ENCODE measurements around the gene BCKDHB.
A peak's percentile ranks its signal among the peaks of the same experiment; 100 is the strongest.

The BCKDHB gene

DNA sequence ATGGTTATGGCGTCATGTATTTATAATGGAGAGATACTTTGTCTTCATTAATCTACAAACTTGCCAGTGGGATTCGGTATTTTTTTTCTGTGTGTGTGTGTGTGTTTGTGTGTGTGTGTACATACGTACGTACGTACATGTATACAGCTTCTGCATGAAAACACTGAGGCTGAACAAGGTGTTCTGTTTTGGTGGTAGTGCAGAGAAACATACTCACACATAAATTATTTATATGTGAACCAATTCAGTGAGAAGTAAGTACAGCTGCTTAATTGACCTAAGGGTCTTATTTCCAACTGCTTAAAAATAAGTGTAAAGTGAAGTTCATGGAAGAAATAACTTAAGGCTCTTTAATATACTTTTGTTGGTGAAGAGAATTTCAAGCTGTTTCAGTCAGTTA, 234.2 kb downstream of the BCKDHB start:
- H2BK12ac ChIP-seq (ENCODE audit: low read length): no peak overlapping the region
- H4K8ac ChIP-seq (ENCODE audit: low read depth, low read length): no peak overlapping the region
- no CpG with 5 or more reads among the region's 5 CpGs for WGBS (ENCODE audit: extremely low coverage, insufficient coverage, insufficient read length)

GRCh38 chr6:80341330-80341729, 234.9 kb downstream of the BCKDHB start:
- H3K4ac ChIP-seq (ENCODE audit: low read depth, low read length): no peak overlapping the region
- H3K4me3 ChIP-seq (ENCODE audit: low read depth, low read length): no peak overlapping the region
- H3K23ac ChIP-seq (ENCODE audit: low read length): no peak overlapping the region
- no peaks in the 10 kb centered on the region for H3K9me3 ChIP-seq (ENCODE audit: insufficient read depth, low read depth, low read length)
- H3K4me2 ChIP-seq (ENCODE audit: low read length): no peak overlapping the region
- H2BK12ac ChIP-seq (ENCODE audit: low read length): no peak overlapping the region
- no peak overlapping the region for H3K27ac ChIP-seq (ENCODE audit: low read depth, low read length)
- no peak overlapping the region for H2BK120ac ChIP-seq (ENCODE audit: insufficient read depth, low read length, poor library complexity)
- no peak overlapping the region for H4K91ac ChIP-seq (ENCODE audit: low read depth, low read length)
- H3K14ac ChIP-seq (ENCODE audit: low read length): no peak overlapping the region
- no peaks in the 10 kb centered on the region for H3K79me2 ChIP-seq (ENCODE audit: control insufficient read depth, insufficient read depth, low read length, poor library complexity)
- no CpG with 5 or more reads among the region's 4 CpGs for WGBS (ENCODE audit: extremely low coverage, insufficient coverage, insufficient read length)
- H4K12ac ChIP-seq (ENCODE audit: low read depth, low read length): no peak overlapping the region
- no peak for DNase-seq
- no peaks in the 10 kb centered on the region for H3K4me1 ChIP-seq (ENCODE audit: control insufficient read depth in 1 of 2, insufficient read depth in 2 of 2, low read length in 2 of 2)
- H3K79me1 ChIP-seq (ENCODE audit: low read length): no peaks in the 10 kb centered on the region
- H3K36me3 ChIP-seq (ENCODE audit: control insufficient read depth in 1 of 2, insufficient read depth in 2 of 2, low read length in 2 of 2): no peaks in the 10 kb centered on the region
- no peak overlapping the region for H4K8ac ChIP-seq (ENCODE audit: low read depth, low read length)
- H3K27me3 ChIP-seq (ENCODE audit: insufficient read depth, low read length): no peaks in the 10 kb centered on the region
- no peak overlapping the region for H3K9ac ChIP-seq (ENCODE audit: low read length)
- no peak overlapping the region for H3K18ac ChIP-seq (ENCODE audit: low read length)
- no peak overlapping the region for H2AFZ ChIP-seq (ENCODE audit: insufficient read depth, low read length, poor library complexity)
- H2AK5ac ChIP-seq (ENCODE audit: low read length): no peak overlapping the region
- H2BK5ac ChIP-seq (ENCODE audit: low read depth, low read length, poor library complexity): no peak overlapping the region

More for the DNA sequence above, 234.2 kb downstream of the BCKDHB start:
- Histone ChIP-seq H2AFZ (ENCODE audit: insufficient read depth, low read length, poor library complexity) (no peak overlapping the region), H3K23ac (ENCODE audit: low read length) (no peak overlapping the region), H2BK5ac (ENCODE audit: low read depth, low read length, poor library complexity) (no peak overlapping the region), H3K36me3 (ENCODE audit: control insufficient read depth in 1 of 2, insufficient read depth in 2 of 2, low read length in 2 of 2) (no peaks in the 10 kb centered on the region), H2BK120ac (ENCODE audit: insufficient read depth, low read length, poor library complexity) (no peak overlapping the region), H3K18ac (ENCODE audit: low read length) (no peak overlapping the region), H3K79me1 (ENCODE audit: low read length) (no peaks in the 10 kb centered on the region), H3K4me1 (ENCODE audit: control insufficient read depth in 1 of 2, insufficient read depth in 2 of 2, low read length in 2 of 2) (no peaks in the 10 kb centered on the region), H3K4me2 (ENCODE audit: low read length) (no peak overlapping the region), H2AK5ac (ENCODE audit: low read length) (no peak overlapping the region), H4K12ac (ENCODE audit: low read depth, low read length) (no peak overlapping the region), H3K27me3 (ENCODE audit: insufficient read depth, low read length) (no peaks in the 10 kb centered on the region), H3K79me2 (ENCODE audit: control insufficient read depth, insufficient read depth, low read length, poor library complexity) (no peaks in the 10 kb centered on the region), H4K91ac (ENCODE audit: low read depth, low read length) (no peak overlapping the region), H3K14ac (ENCODE audit: low read length) (no peak overlapping the region), H3K4me3 (ENCODE audit: low read depth, low read length) (no peak overlapping the region), H3K4ac (ENCODE audit: low read depth, low read length) (no peak overlapping the region), H3K27ac (ENCODE audit: low read depth, low read length) (no peak overlapping the region), H3K9ac (ENCODE audit: low read length) (no peak overlapping the region), H3K9me3 (ENCODE audit: insufficient read depth, low read depth, low read length) (no peaks in the 10 kb centered on the region)
- no peak for DNase-seq

GRCh38 chr6:80343511-80343910, 237.0 kb downstream of the BCKDHB start:
- Histone ChIP-seq H4K8ac (ENCODE audit: low read depth, low read length) (no peak overlapping the region), H3K18ac (ENCODE audit: low read length) (no peak overlapping the region), H3K9ac (ENCODE audit: low read length) (no peak overlapping the region), H2AK5ac (ENCODE audit: low read length) (no peak overlapping the region), H2BK5ac (ENCODE audit: low read depth, low read length, poor library complexity) (no peak overlapping the region), H3K27ac (ENCODE audit: low read depth, low read length) (no peak overlapping the region), H3K79me1 (ENCODE audit: low read length) (no peaks in the 10 kb centered on the region), H3K36me3 (ENCODE audit: control insufficient read depth in 1 of 2, insufficient read depth in 2 of 2, low read length in 2 of 2) (no peaks in the 10 kb centered on the region), H2BK12ac (ENCODE audit: low read length) (no peak overlapping the region), H3K4ac (ENCODE audit: low read depth, low read length) (no peak overlapping the region), H3K79me2 (ENCODE audit: control insufficient read depth, insufficient read depth, low read length, poor library complexity) (no peaks in the 10 kb centered on the region), H3K4me1 (ENCODE audit: control insufficient read depth in 1 of 2, insufficient read depth in 2 of 2, low read length in 2 of 2) (no peaks in the 10 kb centered on the region), H3K4me2 (ENCODE audit: low read length) (no peak overlapping the region), H3K4me3 (ENCODE audit: low read depth, low read length) (no peak overlapping the region), H2BK120ac (ENCODE audit: insufficient read depth, low read length, poor library complexity) (no peak overlapping the region), H3K23ac (ENCODE audit: low read length) (no peak overlapping the region), H4K12ac (ENCODE audit: low read depth, low read length) (no peak overlapping the region), H2AFZ (ENCODE audit: insufficient read depth, low read length, poor library complexity) (no peak overlapping the region), H4K91ac (ENCODE audit: low read depth, low read length) (no peak overlapping the region), H3K14ac (ENCODE audit: low read length) (no peak overlapping the region), H3K27me3 (ENCODE audit: insufficient read depth, low read length) (no peaks in the 10 kb centered on the region), H3K9me3 (ENCODE audit: insufficient read depth, low read depth, low read length) (no peaks in the 10 kb centered on the region)
- no peak for DNase-seq
- WGBS (ENCODE audit: extremely low coverage, insufficient coverage, insufficient read length): no CpG with 5 or more reads among the region's 2 CpGs

- no CpG with 5 or more reads among the region's 1 CpG for WGBS (ENCODE audit: extremely low coverage, insufficient coverage, insufficient read length)
- no peak overlapping the region for H3K14ac ChIP-seq (ENCODE audit: low read length)
- H3K4me1 ChIP-seq (ENCODE audit: control insufficient read depth in 1 of 2, insufficient read depth in 2 of 2, low read length in 2 of 2): no peaks in the 10 kb centered on the region
- DNase-seq: no peak
- H2BK5ac ChIP-seq (ENCODE audit: low read depth, low read length, poor library complexity): no peak overlapping the region
- no peaks in the 10 kb centered on the region for H3K79me1 ChIP-seq (ENCODE audit: low read length)
- H3K4ac ChIP-seq (ENCODE audit: low read depth, low read length): no peak overlapping the region
- no peaks in the 10 kb centered on the region for H3K79me2 ChIP-seq (ENCODE audit: control insufficient read depth, insufficient read depth, low read length, poor library complexity)
- H3K27me3 ChIP-seq (ENCODE audit: insufficient read depth, low read length): no peaks in the 10 kb centered on the region
- H2AK5ac ChIP-seq (ENCODE audit: low read length): no peak overlapping the region
- no peak overlapping the region for H2BK120ac ChIP-seq (ENCODE audit: insufficient read depth, low read length, poor library complexity)
- H3K23ac ChIP-seq (ENCODE audit: low read length): peak overlapping the region; percentile 96
- no peak overlapping the region for H4K12ac ChIP-seq (ENCODE audit: low read depth, low read length)
- H3K27ac ChIP-seq (ENCODE audit: low read depth, low read length): no peak overlapping the region
- H2AFZ ChIP-seq (ENCODE audit: insufficient read depth, low read length, poor library complexity): no peak overlapping the region
- H3K9ac ChIP-seq (ENCODE audit: low read length): peak overlapping the region; percentile 74
- no peak overlapping the region for H4K91ac ChIP-seq (ENCODE audit: low read depth, low read length)
- H3K36me3 ChIP-seq (ENCODE audit: control insufficient read depth in 1 of 2, insufficient read depth in 2 of 2, low read length in 2 of 2): no peaks in the 10 kb centered on the region
- no peaks in the 10 kb centered on the region for H3K9me3 ChIP-seq (ENCODE audit: insufficient read depth, low read depth, low read length)
- H3K4me2 ChIP-seq (ENCODE audit: low read length): no peak overlapping the region
- no peak overlapping the region for H3K4me3 ChIP-seq (ENCODE audit: low read depth, low read length)
- H3K18ac ChIP-seq (ENCODE audit: low read length): no peak overlapping the region
- no peak overlapping the region for H4K8ac ChIP-seq (ENCODE audit: low read depth, low read length)
- H2BK12ac ChIP-seq (ENCODE audit: low read length): no peak overlapping the region
Measured at GRCh38 chr6:80347101-80347500, 240.6 kb downstream of the BCKDHB start.
